Measurements from ENCODE around the gene SUV39H1. TPM values are rescaled to one million over a fixed set of nuclear protein-coding genes. Genes with fewer than 3 reads are reported as not detected.

Gene SUV39H1
- total and polyA plus RNA-seq, 2 of the 13 experiments (the other 11 are each of a cell fraction or from before 2014, with no cell fraction given): 5.2 to 10.1 TPM

DNA sequence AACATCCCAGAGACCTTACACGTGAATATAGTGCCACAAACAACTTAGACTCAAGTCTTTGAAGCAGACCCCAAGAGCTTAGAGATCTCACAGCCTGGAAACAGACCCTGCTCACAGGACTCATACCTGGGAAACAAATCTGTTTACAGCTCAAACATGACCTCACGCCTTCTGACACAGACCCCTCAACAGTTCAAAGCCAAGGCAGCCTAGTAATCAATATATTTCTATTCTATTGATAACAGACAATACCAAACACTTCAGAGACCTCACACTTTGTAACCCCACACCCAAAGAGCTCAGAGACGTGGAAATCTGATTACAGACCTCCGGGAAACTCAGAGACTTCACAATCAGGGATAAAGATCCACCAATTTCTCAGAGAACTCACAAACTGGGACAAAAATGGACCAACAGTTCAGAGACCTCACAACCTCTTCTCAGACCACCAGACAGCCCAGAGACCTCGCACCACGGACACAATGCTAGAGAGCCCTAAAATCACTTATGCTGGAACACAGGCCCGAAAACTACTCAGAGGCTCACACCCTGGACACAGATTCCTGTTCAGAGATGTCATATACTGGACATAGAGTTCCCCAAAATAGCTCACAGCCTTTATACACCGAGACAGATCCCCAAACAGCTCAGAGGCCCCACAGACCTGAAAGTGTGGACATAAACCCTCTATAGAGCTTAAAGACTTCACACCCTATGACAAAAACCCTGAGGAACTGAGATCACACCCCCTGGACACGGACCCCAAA is 14.8 kb downstream of the SUV39H1 start (continued):
- TF ChIP-seq SOX13 (IDR thresholded peaks at IDR 0.05) (no peak; the same call in 1 of the 2 replicates), SOX13 (CRISPR knock-in tag; conservative IDR thresholded peaks at IDR 0.05 in 1 of 2, IDR thresholded peaks at IDR 0.05 in 1 of 2) (peak in 1 of 2 experiments; percentile 87; a peak in 2 of 4 replicates), SOX6 (IDR thresholded peaks at IDR 0.05) (no peak), SOX6 (CRISPR knock-in tag; IDR thresholded peaks at IDR 0.05) (peak; percentile 91), SPEN (CRISPR knock-in tag; IDR thresholded peaks at IDR 0.05; ENCODE audit: low read depth) (no peak), ZNF839 (CRISPR knock-in tag; IDR thresholded peaks at IDR 0.05; ENCODE audit: borderline replicate concordance) (no peak), NR2F2 (IDR thresholded peaks at IDR 0.05; ENCODE audit: borderline replicate concordance, low read depth) (peak; percentile 82), RFX1 (IDR thresholded peaks at IDR 0.05) (no peak), MEIS2 (CRISPR knock-in tag; IDR thresholded peaks at IDR 0.05) (no peak), RBAK (CRISPR knock-in tag; IDR thresholded peaks at IDR 0.05) (no peak), ZNF563 (CRISPR knock-in tag; IDR thresholded peaks at IDR 0.05) (no peak), SMAD1 (CRISPR knock-in tag; IDR thresholded peaks at IDR 0.05; ENCODE audit: borderline replicate concordance, low read depth) (no peak), FOXP1 (IDR thresholded peaks at IDR 0.05) (no peak), FOXP1 (CRISPR knock-in tag; IDR thresholded peaks at IDR 0.05) (peak; percentile 72), CCAR2 (optimal IDR thresholded peaks at IDR 0.05; ENCODE audit: low read depth, low read length) (no peak), ZNF557 (CRISPR knock-in tag; IDR thresholded peaks at IDR 0.05) (no peak), FOXC1 (CRISPR knock-in tag; IDR thresholded peaks at IDR 0.05; ENCODE audit: borderline replicate concordance) (no peak), PTBP1 (IDR thresholded peaks at IDR 0.05; ENCODE audit: low read depth, low read length, poor library complexity, severe bottlenecking) (no peak), ZNF652 (CRISPR knock-in tag; IDR thresholded peaks at IDR 0.05; ENCODE audit: borderline replicate concordance, low read depth) (no peak), ZNF543 (CRISPR knock-in tag; IDR thresholded peaks at IDR 0.05) (no peak)
- TF ChIP-seq, protein P1, sequence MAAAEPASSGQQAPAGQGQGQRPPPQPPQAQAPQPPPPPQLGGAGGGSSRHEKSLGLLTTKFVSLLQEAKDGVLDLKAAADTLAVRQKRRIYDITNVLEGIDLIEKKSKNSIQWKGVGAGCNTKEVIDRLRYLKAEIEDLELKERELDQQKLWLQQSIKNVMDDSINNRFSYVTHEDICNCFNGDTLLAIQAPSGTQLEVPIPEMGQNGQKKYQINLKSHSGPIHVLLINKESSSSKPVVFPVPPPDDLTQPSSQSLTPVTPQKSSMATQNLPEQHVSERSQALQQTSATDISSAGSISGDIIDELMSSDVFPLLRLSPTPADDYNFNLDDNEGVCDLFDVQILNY (CRISPR knock-in tag; conservative IDR thresholded peaks at IDR 0.05): no peak
- TF ChIP-seq, protein P2, sequence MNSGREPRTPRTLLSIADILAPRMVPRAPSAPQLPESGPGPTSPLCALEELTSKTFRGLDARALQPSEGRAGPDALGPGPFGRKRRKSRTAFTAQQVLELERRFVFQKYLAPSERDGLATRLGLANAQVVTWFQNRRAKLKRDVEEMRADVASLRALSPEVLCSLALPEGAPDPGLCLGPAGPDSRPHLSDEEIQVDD (CRISPR knock-in tag; IDR thresholded peaks at IDR 0.05; ENCODE audit: borderline replicate concordance): no peak
- TF ChIP-seq, protein P3, sequence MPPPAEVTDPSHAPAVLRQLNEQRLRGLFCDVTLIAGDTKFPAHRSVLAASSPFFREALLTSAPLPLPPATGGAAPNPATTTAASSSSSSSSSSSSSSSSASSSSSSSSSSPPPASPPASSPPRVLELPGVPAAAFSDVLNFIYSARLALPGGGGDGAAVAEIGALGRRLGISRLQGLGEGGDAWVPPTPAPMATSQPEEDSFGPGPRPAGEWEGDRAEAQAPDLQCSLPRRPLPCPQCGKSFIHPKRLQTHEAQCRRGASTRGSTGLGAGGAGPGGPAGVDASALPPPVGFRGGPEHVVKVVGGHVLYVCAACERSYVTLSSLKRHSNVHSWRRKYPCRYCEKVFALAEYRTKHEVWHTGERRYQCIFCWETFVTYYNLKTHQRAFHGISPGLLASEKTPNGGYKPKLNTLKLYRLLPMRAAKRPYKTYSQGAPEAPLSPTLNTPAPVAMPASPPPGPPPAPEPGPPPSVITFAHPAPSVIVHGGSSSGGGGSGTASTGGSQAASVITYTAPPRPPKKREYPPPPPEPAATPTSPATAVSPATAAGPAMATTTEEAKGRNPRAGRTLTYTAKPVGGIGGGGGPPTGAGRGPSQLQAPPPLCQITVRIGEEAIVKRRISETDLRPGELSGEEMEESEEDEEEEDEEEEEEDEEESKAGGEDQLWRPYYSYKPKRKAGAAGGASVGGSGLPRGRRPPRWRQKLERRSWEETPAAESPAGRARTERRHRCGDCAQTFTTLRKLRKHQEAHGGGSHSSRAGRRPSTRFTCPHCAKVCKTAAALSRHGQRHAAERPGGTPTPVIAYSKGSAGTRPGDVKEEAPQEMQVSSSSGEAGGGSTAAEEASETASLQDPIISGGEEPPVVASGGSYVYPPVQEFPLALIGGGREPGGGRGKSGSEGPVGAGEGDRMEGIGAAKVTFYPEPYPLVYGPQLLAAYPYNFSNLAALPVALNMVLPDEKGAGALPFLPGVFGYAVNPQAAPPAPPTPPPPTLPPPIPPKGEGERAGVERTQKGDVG (CRISPR knock-in tag; IDR thresholded peaks at IDR 0.05; ENCODE audit: borderline replicate concordance): no peak
- TF ChIP-seq, protein P4, sequence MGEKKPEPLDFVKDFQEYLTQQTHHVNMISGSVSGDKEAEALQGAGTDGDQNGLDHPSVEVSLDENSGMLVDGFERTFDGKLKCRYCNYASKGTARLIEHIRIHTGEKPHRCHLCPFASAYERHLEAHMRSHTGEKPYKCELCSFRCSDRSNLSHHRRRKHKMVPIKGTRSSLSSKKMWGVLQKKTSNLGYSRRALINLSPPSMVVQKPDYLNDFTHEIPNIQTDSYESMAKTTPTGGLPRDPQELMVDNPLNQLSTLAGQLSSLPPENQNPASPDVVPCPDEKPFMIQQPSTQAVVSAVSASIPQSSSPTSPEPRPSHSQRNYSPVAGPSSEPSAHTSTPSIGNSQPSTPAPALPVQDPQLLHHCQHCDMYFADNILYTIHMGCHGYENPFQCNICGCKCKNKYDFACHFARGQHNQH (CRISPR knock-in tag; IDR thresholded peaks at IDR 0.05): no peak
